ENCODE data around the gene KRT8. TPM values are rescaled to one million over a fixed set of nuclear protein-coding genes. Genes with fewer than 3 reads are reported as not detected.

The KRT8 gene
- 441 and 447 TPM in 2 replicates for total RNA-seq (2014; rRNA removed; shearing (Covaris generic))
- 980 and 1,039 TPM in 2 replicates for polyA plus RNA-seq (2014; cell fraction: nucleus; rRNA removed)

GRCh38 chr12:52904509-52905300 lies at the start of gene KRT8:
KRT8 (minus strand) TSS chr12:52905076; CDS start chr12:52904981, 95 bp downstream.
- peak; percentile 93 for DNase-seq (ENCODE audit: extremely low read depth, low read depth)

- no peak for DNase-seq (ENCODE audit: extremely low read depth, low read depth)
Measured at GRCh38 chr12:52953181-52953841, 48.4 kb upstream of the KRT8 start.

- no peak for DNase-seq (ENCODE audit: extremely low read depth, low read depth)
Measured at GRCh38 chr12:52952076-52952801, 47.4 kb upstream of the KRT8 start.

- DNase-seq (ENCODE audit: extremely low read depth, low read depth): no peak
Measured at GRCh38 chr12:52951640-52952039, 46.8 kb upstream of the KRT8 start.

GRCh38 chr12:52951126-52951525 lies 46.2 kb upstream of the KRT8 start:
- DNase-seq (ENCODE audit: extremely low read depth, low read depth): no peak

- no peak for DNase-seq (ENCODE audit: extremely low read depth, low read depth)
Measured at GRCh38 chr12:52950553-52950952, 45.7 kb upstream of the KRT8 start.

GRCh38 chr12:52949413-52950331 lies 44.8 kb upstream of the KRT8 start:
- peak; percentile 94 for DNase-seq (ENCODE audit: extremely low read depth, low read depth)

- no peak for DNase-seq (ENCODE audit: extremely low read depth, low read depth)
Measured at GRCh38 chr12:52947738-52948423, 43.0 kb upstream of the KRT8 start.

- DNase-seq (ENCODE audit: extremely low read depth, low read depth): no peak
Measured at GRCh38 chr12:52946797-52947547, 42.1 kb upstream of the KRT8 start.

- no peak for DNase-seq (ENCODE audit: extremely low read depth, low read depth)
Measured at GRCh38 chr12:52946334-52946733, 41.5 kb upstream of the KRT8 start.

- no peak for DNase-seq (ENCODE audit: extremely low read depth, low read depth)
Measured at GRCh38 chr12:52945389-52946232, 40.7 kb upstream of the KRT8 start.

GRCh38 chr12:52944683-52945388 lies 40.0 kb upstream of the KRT8 start:
- DNase-seq (ENCODE audit: extremely low read depth, low read depth): no peak

- no peak for DNase-seq (ENCODE audit: extremely low read depth, low read depth)
Measured at GRCh38 chr12:52942901-52943181, 38.0 kb upstream of the KRT8 start.

GRCh38 chr12:52942066-52942900 lies 37.4 kb upstream of the KRT8 start:
- no peak for DNase-seq (ENCODE audit: extremely low read depth, low read depth)

GRCh38 chr12:52929538-52929937 lies 24.7 kb upstream of the KRT8 start:
- DNase-seq (ENCODE audit: extremely low read depth, low read depth): no peak

- no peak for DNase-seq (ENCODE audit: extremely low read depth, low read depth)
Measured at GRCh38 chr12:52927964-52928363, 23.1 kb upstream of the KRT8 start.

Measured in NCI-H460 (cell line).